HepG2 (cell line): ENCODE measurements around the gene TPGS1. TPM values are rescaled to one million over a fixed set of nuclear protein-coding genes. Genes with fewer than 3 reads are reported as not detected.
A peak's percentile ranks its signal among the peaks of the same experiment; 100 is the strongest.

Experiments
- BHLHE40 ChIP-seq: IDR thresholded peaks from 2 replicates; pipeline ENCODE4 v1.6.1; 2011; ENCODE audit warnings: low read length, improper control_type of control experiment
- CENPX ChIP-seq: sonication (generic); formaldehyde crosslinking; IDR thresholded peaks from 2 replicates; pipeline ENCODE4 v1.9.0; 2021; ENCODE audit warnings: mild to moderate bottlenecking, missing genetic modification reagents, moderate library complexity
- DMAP1 ChIP-seq: IDR thresholded peaks from 2 replicates; pipeline ENCODE4 v1.6.1; 2016
- FOXC1 ChIP-seq: sonication (generic); formaldehyde crosslinking; IDR thresholded peaks from 2 replicates; pipeline ENCODE4 v1.8.0; 2022; ENCODE audit warnings: mild to moderate bottlenecking, missing genetic modification reagents, borderline replicate concordance
- GATAD2A ChIP-seq: IDR thresholded peaks from 2 replicates; pipeline ENCODE4 v1.6.1; 2016
- KDM2A ChIP-seq: sonication (generic); formaldehyde crosslinking; IDR thresholded peaks from 2 replicates; pipeline ENCODE4 v1.4.0; 2020; ENCODE audit warnings: low read depth, missing genetic modification reagents, borderline replicate concordance
- NCOA2 ChIP-seq: sonication (generic); formaldehyde crosslinking; IDR thresholded peaks from 2 replicates; pipeline ENCODE4 v1.8.0; 2022; ENCODE audit warnings: inconsistent platforms
- SIN3B ChIP-seq: fragments of 150-350 bp; IDR thresholded peaks from 2 replicates; pipeline ENCODE4 v1.6.1; 2014; ENCODE audit warnings: low read length
- SMAD3 ChIP-seq: sonication (generic); formaldehyde crosslinking; IDR thresholded peaks from 2 replicates; pipeline ENCODE4 v1.4.0; 2020; ENCODE audit warnings: missing genetic modification reagents
- SMARCC2 ChIP-seq: fragments of 450-650 bp; IDR thresholded peaks from 2 replicates; pipeline ENCODE4 v1.6.1; 2017; ENCODE audit warnings: antibody characterized with exemption, mild to moderate bottlenecking
- TBX3 ChIP-seq: fragments of 450-650 bp; IDR thresholded peaks from 2 replicates; pipeline ENCODE4 v1.6.1; 2017; ENCODE audit warnings: antibody characterized with exemption, mild to moderate bottlenecking, inconsistent platforms, borderline replicate concordance
- U2AF1 ChIP-seq: fragments of 200-400 bp; formaldehyde crosslinking; optimal IDR thresholded peaks from 2 replicates; pipeline ENCODE3; 2017; ENCODE audit warnings: mild to moderate bottlenecking, low read depth, low read length
- ZBTB21 ChIP-seq: sonication (generic); formaldehyde crosslinking; IDR thresholded peaks from 2 replicates; pipeline ENCODE4 v1.4.0; 2020; ENCODE audit warnings: missing genetic modification reagents
- ZNF12 ChIP-seq: sonication (generic); formaldehyde crosslinking; IDR thresholded peaks from 2 replicates; pipeline ENCODE4 v1.5.0; 2020; ENCODE audit warnings: missing genetic modification reagents
- ZNF331 ChIP-seq: sonication (generic); formaldehyde crosslinking; IDR thresholded peaks from 2 replicates; pipeline ENCODE4 v1.4.0; 2020; ENCODE audit warnings: missing genetic modification reagents
- ZNF720 ChIP-seq: sonication (generic); formaldehyde crosslinking; IDR thresholded peaks from 2 replicates; pipeline ENCODE4 v1.4.0; 2020; ENCODE audit warnings: missing genetic modification reagents
- ZNF777 ChIP-seq: sonication (generic); formaldehyde crosslinking; IDR thresholded peaks from 2 replicates; pipeline ENCODE4 v1.4.0; 2020; ENCODE audit warnings: missing genetic modification reagents
- ZNF788 ChIP-seq: sonication (generic); formaldehyde crosslinking; IDR thresholded peaks from 2 replicates; pipeline ENCODE4 v1.5.0; 2020; ENCODE audit warnings: mild to moderate bottlenecking, missing genetic modification reagents, borderline replicate concordance
- polyA plus RNA-seq, 8 experiments: library from polyadenylated mRNA; depleted of rRNA in 3 of 8; stranded (reverse) in 7 of 8; unstranded in 1 of 8; fragments of >200 nt; fragmentation: Illumina TruSeq in 4 of 8; extraction: Trizol in 4 of 8; gene quantifications; 2 replicates each; pipeline versions ENCODE4 v1.2.1 to v1.2.3, GENCODE V29; 2011 to 2016; ENCODE audit warnings: low read depth in 4 of 8, missing spikeins in 1 of 8, mixed read lengths in 1 of 8; ENCODE audit not compliant: insufficient read depth in 1 of 8
- total RNA-seq, 5 experiments: library from RNA; depleted of rRNA; stranded (reverse); fragments of >200 nt; fragmentation: Illumina TruSeq; extraction: Trizol; gene quantifications; 2 replicates each; pipeline ENCODE4 v1.2.3, GENCODE V29; 2016; ENCODE audit warnings: low read depth in 1 of 5
- TF ChIP-seq, protein P1 (sequence below): sonication (generic); formaldehyde crosslinking; IDR thresholded peaks from 2 replicates; pipeline ENCODE4 v1.5.0; 2020; ENCODE audit warnings: missing genetic modification reagents
- TF ChIP-seq, protein P2 (sequence below): sonication (generic); formaldehyde crosslinking; IDR thresholded peaks from 2 replicates; pipeline ENCODE4 v1.9.0; 2022; ENCODE audit warnings: low read depth, missing genetic modification reagents
- TF ChIP-seq, protein P3 (sequence below): IDR thresholded peaks from 2 replicates; pipeline ENCODE4 v1.6.1; 2018; ENCODE audit warnings: missing genetic modification reagents, mild to moderate bottlenecking, missing compliant biosample characterization
- TF ChIP-seq, protein P4 (sequence below): sonication (generic); formaldehyde crosslinking; conservative IDR thresholded peaks from 2 replicates; pipeline ENCODE4 v1.8.0; 2022; ENCODE audit warnings: mild to moderate bottlenecking, moderate library complexity, missing genetic modification reagents

Gene TPGS1
- total and polyA plus RNA-seq, 2 of the 13 experiments (the other 11 are each of a cell fraction or from before 2014, with no cell fraction given): 1.1 to 6.2 TPM

DNA sequence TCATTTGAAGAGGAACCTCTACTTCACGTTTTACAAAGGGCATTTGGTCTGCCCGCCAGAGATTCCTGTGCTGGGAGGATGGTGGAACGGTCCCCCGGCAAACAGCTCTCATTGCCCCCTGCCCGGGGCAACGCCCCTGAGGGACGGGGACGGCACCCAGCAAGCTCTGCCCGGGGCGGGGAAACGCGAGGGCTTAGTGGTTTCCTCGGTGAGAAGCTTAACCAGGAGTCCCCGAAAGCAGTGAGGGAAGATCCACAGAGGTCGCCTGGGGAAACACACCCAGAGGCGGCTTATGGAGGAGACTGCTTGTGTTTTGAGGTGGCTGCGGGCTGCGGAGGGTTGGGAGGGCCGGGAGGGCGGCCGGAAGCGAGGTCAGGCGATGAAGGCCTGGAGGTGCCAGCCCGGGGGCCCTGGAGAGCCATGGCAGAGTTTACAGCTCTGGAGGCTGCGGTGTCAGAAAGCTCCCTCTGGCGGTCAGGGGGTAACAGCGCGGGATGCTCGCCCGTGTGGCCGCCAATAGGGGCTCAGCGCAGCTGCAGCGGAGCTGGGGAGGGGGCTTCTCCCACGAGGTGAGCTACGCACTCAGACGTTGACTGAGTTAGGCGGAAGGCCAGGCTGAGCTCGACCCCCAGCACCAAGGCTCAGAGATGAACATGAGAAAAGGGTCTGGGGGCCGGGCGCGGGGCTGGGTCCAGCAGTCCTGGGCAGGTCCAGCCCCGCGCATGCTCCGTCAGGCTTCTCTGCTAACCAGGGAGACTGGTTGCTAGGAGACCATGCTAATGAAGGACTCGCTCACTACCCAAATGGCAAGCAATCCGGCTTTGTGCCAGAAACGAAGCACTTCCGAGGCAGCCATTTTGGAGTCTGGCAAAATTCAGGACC is 652 bp upstream of the TPGS1 start (continued):
- TF ChIP-seq CENPX (CRISPR knock-in tag) (no peak), U2AF1 (peak; percentile 27), NCOA2 (CRISPR knock-in tag) (no peak), SMARCC2 (no peak), BHLHE40 (no peak), SMAD3 (no peak), ZNF788 (CRISPR knock-in tag) (peak; percentile 84; the same call in 1 of the 2 replicates), DMAP1 (CRISPR knock-in tag) (no peak; the same call in 1 of the 2 replicates), SIN3B (no peak), TBX3 (no peak; the same call in 1 of the 2 replicates), ZNF331 (CRISPR knock-in tag) (peak; percentile 54; the same call in 1 of the 2 replicates), GATAD2A (peak; percentile 72; the same call in 1 of the 2 replicates), KDM2A (CRISPR knock-in tag) (peak; percentile 71; the same call in 1 of the 2 replicates), ZNF777 (CRISPR knock-in tag) (peak; percentile 43; the same call in 1 of the 2 replicates), ZNF12 (CRISPR knock-in tag) (peak; percentile 77), ZBTB21 (CRISPR knock-in tag) (no peak), ZNF720 (no peak), FOXC1 (CRISPR knock-in tag) (no peak)
- TF ChIP-seq, protein P1, sequence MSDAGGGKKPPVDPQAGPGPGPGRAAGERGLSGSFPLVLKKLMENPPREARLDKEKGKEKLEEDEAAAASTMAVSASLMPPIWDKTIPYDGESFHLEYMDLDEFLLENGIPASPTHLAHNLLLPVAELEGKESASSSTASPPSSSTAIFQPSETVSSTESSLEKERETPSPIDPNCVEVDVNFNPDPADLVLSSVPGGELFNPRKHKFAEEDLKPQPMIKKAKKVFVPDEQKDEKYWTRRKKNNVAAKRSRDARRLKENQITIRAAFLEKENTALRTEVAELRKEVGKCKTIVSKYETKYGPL (CRISPR knock-in tag): no peak
- TF ChIP-seq, protein P2, sequence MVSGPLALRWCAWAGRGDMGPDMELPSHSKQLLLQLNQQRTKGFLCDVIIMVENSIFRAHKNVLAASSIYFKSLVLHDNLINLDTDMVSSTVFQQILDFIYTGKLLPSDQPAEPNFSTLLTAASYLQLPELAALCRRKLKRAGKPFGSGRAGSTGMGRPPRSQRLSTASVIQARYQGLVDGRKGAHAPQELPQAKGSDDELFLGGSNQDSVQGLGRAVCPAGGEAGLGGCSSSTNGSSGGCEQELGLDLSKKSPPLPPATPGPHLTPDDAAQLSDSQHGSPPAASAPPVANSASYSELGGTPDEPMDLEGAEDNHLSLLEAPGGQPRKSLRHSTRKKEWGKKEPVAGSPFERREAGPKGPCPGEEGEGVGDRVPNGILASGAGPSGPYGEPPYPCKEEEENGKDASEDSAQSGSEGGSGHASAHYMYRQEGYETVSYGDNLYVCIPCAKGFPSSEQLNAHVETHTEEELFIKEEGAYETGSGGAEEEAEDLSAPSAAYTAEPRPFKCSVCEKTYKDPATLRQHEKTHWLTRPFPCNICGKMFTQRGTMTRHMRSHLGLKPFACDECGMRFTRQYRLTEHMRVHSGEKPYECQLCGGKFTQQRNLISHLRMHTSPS: peak; percentile 93
- TF ChIP-seq, protein P3, sequence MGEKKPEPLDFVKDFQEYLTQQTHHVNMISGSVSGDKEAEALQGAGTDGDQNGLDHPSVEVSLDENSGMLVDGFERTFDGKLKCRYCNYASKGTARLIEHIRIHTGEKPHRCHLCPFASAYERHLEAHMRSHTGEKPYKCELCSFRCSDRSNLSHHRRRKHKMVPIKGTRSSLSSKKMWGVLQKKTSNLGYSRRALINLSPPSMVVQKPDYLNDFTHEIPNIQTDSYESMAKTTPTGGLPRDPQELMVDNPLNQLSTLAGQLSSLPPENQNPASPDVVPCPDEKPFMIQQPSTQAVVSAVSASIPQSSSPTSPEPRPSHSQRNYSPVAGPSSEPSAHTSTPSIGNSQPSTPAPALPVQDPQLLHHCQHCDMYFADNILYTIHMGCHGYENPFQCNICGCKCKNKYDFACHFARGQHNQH: no peak
- TF ChIP-seq, protein P4, sequence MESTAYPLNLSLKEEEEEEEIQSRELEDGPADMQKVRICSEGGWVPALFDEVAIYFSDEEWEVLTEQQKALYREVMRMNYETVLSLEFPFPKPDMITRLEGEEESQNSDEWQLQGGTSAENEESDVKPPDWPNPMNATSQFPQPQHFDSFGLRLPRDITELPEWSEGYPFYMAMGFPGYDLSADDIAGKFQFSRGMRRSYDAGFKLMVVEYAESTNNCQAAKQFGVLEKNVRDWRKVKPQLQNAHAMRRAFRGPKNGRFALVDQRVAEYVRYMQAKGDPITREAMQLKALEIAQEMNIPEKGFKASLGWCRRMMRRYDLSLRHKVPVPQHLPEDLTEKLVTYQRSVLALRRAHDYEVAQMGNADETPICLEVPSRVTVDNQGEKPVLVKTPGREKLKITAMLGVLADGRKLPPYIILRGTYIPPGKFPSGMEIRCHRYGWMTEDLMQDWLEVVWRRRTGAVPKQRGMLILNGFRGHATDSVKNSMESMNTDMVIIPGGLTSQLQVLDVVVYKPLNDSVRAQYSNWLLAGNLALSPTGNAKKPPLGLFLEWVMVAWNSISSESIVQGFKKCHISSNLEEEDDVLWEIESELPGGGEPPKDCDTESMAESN (CRISPR knock-in tag): peak; percentile 31; the same call in 1 of the 2 replicates
